Right lobe of liver (tissue), 4 donors: ENCODE data around the gene CNTN5.

Experiments used
- POLR2A ChIP-seq: fragments of 450-650 bp; IDR thresholded peaks from one replicate; pipeline ENCODE4 v1.6.1; 2017; ENCODE audit warnings: antibody characterized with exemption, mild to moderate bottlenecking
- TF ChIP-seq, protein P1 (sequence below), 4 donors: fragments of 200-600 bp in 3 of 4; fragments of 450-650 bp in 1 of 4; IDR thresholded peaks; one replicate each; pipeline versions ENCODE4 v1.5.1 to v1.8.0; 2016 to 2022; ENCODE audit warnings: antibody characterized with exemption in 4 of 4, mild to moderate bottlenecking in 2 of 4
- donor health status: DM: no; HTN: no; CAD: no.
- donor health status: DM: no; HTN: no; CAD: no.
- donor health status: DM: no; HTN: yes; CAD: no.

DNA sequence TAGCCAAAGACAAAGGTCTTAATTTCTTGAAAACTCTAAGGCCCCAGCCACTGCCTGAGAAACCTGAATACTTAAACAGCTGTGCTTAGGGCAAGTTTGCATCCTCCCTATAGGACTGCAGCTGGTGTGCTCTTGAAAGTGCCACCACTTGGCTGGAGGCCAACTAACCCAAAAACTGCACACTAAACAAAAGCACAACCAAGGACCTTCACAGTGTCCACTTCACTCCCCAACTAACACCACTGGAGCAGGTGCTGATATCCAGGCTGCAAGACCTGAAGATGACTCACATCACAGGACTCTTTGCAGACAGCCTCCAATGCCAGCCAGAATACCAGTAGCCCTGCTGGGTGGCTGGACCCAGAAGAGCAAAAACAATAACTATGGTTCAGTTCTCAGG, 1308.6 kb downstream of the CNTN5 start:
- TF ChIP-seq, protein P1, sequence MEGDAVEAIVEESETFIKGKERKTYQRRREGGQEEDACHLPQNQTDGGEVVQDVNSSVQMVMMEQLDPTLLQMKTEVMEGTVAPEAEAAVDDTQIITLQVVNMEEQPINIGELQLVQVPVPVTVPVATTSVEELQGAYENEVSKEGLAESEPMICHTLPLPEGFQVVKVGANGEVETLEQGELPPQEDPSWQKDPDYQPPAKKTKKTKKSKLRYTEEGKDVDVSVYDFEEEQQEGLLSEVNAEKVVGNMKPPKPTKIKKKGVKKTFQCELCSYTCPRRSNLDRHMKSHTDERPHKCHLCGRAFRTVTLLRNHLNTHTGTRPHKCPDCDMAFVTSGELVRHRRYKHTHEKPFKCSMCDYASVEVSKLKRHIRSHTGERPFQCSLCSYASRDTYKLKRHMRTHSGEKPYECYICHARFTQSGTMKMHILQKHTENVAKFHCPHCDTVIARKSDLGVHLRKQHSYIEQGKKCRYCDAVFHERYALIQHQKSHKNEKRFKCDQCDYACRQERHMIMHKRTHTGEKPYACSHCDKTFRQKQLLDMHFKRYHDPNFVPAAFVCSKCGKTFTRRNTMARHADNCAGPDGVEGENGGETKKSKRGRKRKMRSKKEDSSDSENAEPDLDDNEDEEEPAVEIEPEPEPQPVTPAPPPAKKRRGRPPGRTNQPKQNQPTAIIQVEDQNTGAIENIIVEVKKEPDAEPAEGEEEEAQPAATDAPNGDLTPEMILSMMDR (IDR thresholded peaks at IDR 0.05) = no peak
- no peak for TF ChIP-seq POLR2A
